K562 (cell line): ENCODE data around the gene TMEM185B. TPM values are rescaled to one million over a fixed set of nuclear protein-coding genes. Genes with fewer than 3 reads are reported as not detected.

ENCODE experiments used
- CREM ChIP-seq: IDR thresholded peaks from 2 replicates; pipeline ENCODE4 v1.6.1; 2014; ENCODE audit warnings: antibody characterized with exemption, low read depth
- ESRRA ChIP-seq: fragments of 450-650 bp; IDR thresholded peaks from 2 replicates; pipeline ENCODE4 v1.6.1; 2014; ENCODE audit warnings: low read depth, mild to moderate bottlenecking, moderate library complexity, borderline replicate concordance
- FIP1L1 ChIP-seq: fragments of 200-400 bp; formaldehyde crosslinking; IDR thresholded peaks from 2 replicates; pipeline ENCODE4 v1.6.1; 2018; ENCODE audit warnings: mild to moderate bottlenecking, low read depth, low read length; ENCODE audit not compliant: poor library complexity, severe bottlenecking
- JUND ChIP-seq, 2 experiments: IDR thresholded peaks; 2 replicates in 1 of 2; 3 replicates in 1 of 2; pipeline ENCODE4 v1.6.1; 2011; ENCODE audit warnings: borderline replicate concordance in 2 of 2, low read depth in 2 of 2, low read length in 2 of 2, improper control_type of control experiment in 1 of 2, missing biosample characterization in 1 of 2, missing genetic modification characterization in 1 of 2, missing genetic modification reagents in 1 of 2
- NFIC ChIP-seq: fragments of 450-650 bp; IDR thresholded peaks from 2 replicates; pipeline ENCODE4 v1.6.1; 2017; ENCODE audit warnings: mild to moderate bottlenecking, inconsistent platforms
- SIN3A ChIP-seq, 2 experiments: fragments of 150-350 bp in 1 of 2; IDR thresholded peaks; 2 replicates each; pipeline ENCODE4 v1.6.1; 2011 to 2016; ENCODE audit warnings: borderline replicate concordance in 2 of 2, low read depth in 2 of 2, low read length in 2 of 2, mild to moderate bottlenecking in 2 of 2, moderate library complexity in 2 of 2; ENCODE audit not compliant: control insufficient read depth in 1 of 2
- TRIM25 ChIP-seq: fragments of 450-650 bp; IDR thresholded peaks from 2 replicates; pipeline ENCODE4 v1.7.0; 2016; ENCODE audit warnings: borderline replicate concordance
- ZNF263 ChIP-seq: sonication (generic); formaldehyde crosslinking; IDR thresholded peaks from 2 replicates; pipeline ENCODE4 v1.8.0; 2022; ENCODE audit warnings: mild to moderate bottlenecking, missing genetic modification reagents, borderline replicate concordance
- ZNF766 ChIP-seq: fragments of 200-800 bp; sonication (Bioruptor generic); conservative IDR thresholded peaks from 2 replicates; pipeline ENCODE4 v1.6.1; 2016; ENCODE audit warnings: missing genetic modification characterization, missing compliant biosample characterization
- polyA plus RNA-seq, 8 experiments: library from polyadenylated mRNA; depleted of rRNA in 4 of 8; stranded (reverse) in 5 of 8; unstranded in 3 of 8; fragments of >200 nt; fragmentation: Nextera tagmentation in 2 of 8; fragmentation: Illumina TruSeq in 1 of 8; extraction: Ambion mirVana in 2 of 8; extraction: Trizol in 1 of 8; gene quantifications; 2 replicates each; pipeline versions ENCODE4 v1.2.1 to v1.2.3, GENCODE V29; 2011 to 2014; ENCODE audit warnings: inconsistent platforms in 1 of 8, missing spikeins in 1 of 8
- total RNA-seq, 7 experiments: library from RNA; depleted of rRNA in 6 of 7; stranded (reverse); fragments of >200 nt in 6 of 7; fragmentation: Illumina TruSeq in 2 of 7; extraction: Trizol in 2 of 7; gene quantifications; 2 replicates each; pipeline versions ENCODE4 v1.2.1 to v1.2.3, GENCODE V29; 2011 to 2021; ENCODE audit warnings: low replicate concordance in 1 of 7
- TF ChIP-seq, protein P1 (sequence below): fragments of 150-350 bp; IDR thresholded peaks from 2 replicates; pipeline ENCODE4 v1.6.1; 2014; ENCODE audit warnings: low read depth, mild to moderate bottlenecking, low read length, borderline replicate concordance
- TF ChIP-seq, protein P2 (sequence below): sonication (generic); formaldehyde crosslinking; IDR thresholded peaks from 2 replicates; pipeline ENCODE4 v1.8.0; 2022; ENCODE audit warnings: mild to moderate bottlenecking, low read depth, missing genetic modification reagents

Gene TMEM185B
- total and polyA plus RNA-seq, 9 of the 15 experiments (the other 6 are each of a cell fraction or from before 2014, with no cell fraction given) = 2.9 to 28.2 (median 11.5) TPM

- no peak for TF ChIP-seq TRIM25
- TF ChIP-seq, protein P1, sequence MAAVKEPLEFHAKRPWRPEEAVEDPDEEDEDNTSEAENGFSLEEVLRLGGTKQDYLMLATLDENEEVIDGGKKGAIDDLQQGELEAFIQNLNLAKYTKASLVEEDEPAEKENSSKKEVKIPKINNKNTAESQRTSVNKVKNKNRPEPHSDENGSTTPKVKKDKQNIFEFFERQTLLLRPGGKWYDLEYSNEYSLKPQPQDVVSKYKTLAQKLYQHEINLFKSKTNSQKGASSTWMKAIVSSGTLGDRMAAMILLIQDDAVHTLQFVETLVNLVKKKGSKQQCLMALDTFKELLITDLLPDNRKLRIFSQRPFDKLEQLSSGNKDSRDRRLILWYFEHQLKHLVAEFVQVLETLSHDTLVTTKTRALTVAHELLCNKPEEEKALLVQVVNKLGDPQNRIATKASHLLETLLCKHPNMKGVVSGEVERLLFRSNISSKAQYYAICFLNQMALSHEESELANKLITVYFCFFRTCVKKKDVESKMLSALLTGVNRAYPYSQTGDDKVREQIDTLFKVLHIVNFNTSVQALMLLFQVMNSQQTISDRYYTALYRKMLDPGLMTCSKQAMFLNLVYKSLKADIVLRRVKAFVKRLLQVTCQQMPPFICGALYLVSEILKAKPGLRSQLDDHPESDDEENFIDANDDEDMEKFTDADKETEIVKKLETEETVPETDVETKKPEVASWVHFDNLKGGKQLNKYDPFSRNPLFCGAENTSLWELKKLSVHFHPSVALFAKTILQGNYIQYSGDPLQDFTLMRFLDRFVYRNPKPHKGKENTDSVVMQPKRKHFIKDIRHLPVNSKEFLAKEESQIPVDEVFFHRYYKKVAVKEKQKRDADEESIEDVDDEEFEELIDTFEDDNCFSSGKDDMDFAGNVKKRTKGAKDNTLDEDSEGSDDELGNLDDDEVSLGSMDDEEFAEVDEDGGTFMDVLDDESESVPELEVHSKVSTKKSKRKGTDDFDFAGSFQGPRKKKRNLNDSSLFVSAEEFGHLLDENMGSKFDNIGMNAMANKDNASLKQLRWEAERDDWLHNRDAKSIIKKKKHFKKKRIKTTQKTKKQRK = no peak
- peak; percentile 40; the same call in 1 of the 2 replicates for TF ChIP-seq JUND (IDR thresholded peaks at IDR 0.05; ENCODE audit: borderline replicate concordance, low read depth, low read length)
- TF ChIP-seq JUND (tag; IDR thresholded peaks at IDR 0.05; ENCODE audit: borderline replicate concordance, low read depth, low read length) = peak; percentile 38; the same call in 1 of the 3 replicates
- TF ChIP-seq, protein P2, sequence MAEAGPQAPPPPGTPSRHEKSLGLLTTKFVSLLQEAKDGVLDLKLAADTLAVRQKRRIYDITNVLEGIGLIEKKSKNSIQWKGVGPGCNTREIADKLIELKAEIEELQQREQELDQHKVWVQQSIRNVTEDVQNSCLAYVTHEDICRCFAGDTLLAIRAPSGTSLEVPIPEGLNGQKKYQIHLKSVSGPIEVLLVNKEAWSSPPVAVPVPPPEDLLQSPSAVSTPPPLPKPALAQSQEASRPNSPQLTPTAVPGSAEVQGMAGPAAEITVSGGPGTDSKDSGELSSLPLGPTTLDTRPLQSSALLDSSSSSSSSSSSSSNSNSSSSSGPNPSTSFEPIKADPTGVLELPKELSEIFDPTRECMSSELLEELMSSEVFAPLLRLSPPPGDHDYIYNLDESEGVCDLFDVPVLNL (CRISPR knock-in tag) = no peak; the same call in 1 of the 2 replicates
- TF ChIP-seq ESRRA = peak; percentile 99
- TF ChIP-seq NFIC = peak; percentile 19; the same call in 1 of the 2 replicates
- peak; percentile 66 to 72; a peak in 2 of 4 replicates for TF ChIP-seq SIN3A (IDR thresholded peaks at IDR 0.05; ENCODE audit: borderline replicate concordance in 2 of 2, control insufficient read depth in 1 of 2, low read depth in 2 of 2, low read length in 2 of 2)
- TF ChIP-seq ZNF766 (CRISPR knock-in tag) = peak; percentile 91
- peak; percentile 55 for TF ChIP-seq CREM
- peak; percentile 77 for TF ChIP-seq FIP1L1
- TF ChIP-seq ZNF263 = peak; percentile 61
Measured at GRCh38 chr2:120223034-120223912, at the start of gene TMEM185B (continued).
